Thyroid gland (tissue), 4 donors: ENCODE measurements around the gene KCNQ2.

Source experiments
- CTCF ChIP-seq, 6 experiments: fragments of 200-600 bp in 3 of 6; fragments of 450-650 bp in 3 of 6; sonication (generic) in 3 of 6; IDR thresholded peaks; one replicate each; pipeline ENCODE4 v1.5.1; 2016 to 2019; ENCODE audit warnings: antibody characterized with exemption in 6 of 6, mild to moderate bottlenecking in 2 of 6, inconsistent platforms in 1 of 6, moderate library complexity in 1 of 6
- POLR2A ChIP-seq, 2 donors: fragments of 450-650 bp; IDR thresholded peaks; one replicate each; pipeline ENCODE4 v1.6.1; 2017; ENCODE audit warnings: antibody characterized with exemption in 2 of 2, mild to moderate bottlenecking in 2 of 2, moderate library complexity in 1 of 2

GRCh38 chr20:63420359-63421093 is 51.9 kb downstream of the KCNQ2 start:
- TF ChIP-seq CTCF (IDR thresholded peaks at IDR 0.05) (no peak), POLR2A (IDR thresholded peaks at IDR 0.05) (no peak)
